HAP-1 (cell line): ENCODE measurements around the gene DUXB.

Experiments used
- DNase-seq, 2 experiments: peaks; one replicate each; pipeline ENCODE4 v3.0.0-alpha.2; 2016 to 2020; ENCODE audit warnings: low spot score in 2 of 2
- H3K27me3 ChIP-seq: fragments of 250-450 bp; sonication (Bioruptor Pico); 2 replicates; pipeline ENCODE4 v1.5.1; 2020; ENCODE audit warnings: low read depth, mild to moderate bottlenecking, moderate library complexity
- H3K36me3 ChIP-seq: fragments of 250-450 bp; sonication (Bioruptor Pico); replicated peaks from 2 replicates; pipeline ENCODE4 v1.5.1; 2020; ENCODE audit warnings: mild to moderate bottlenecking
- H3K4me1 ChIP-seq: fragments of 250-450 bp; sonication (Bioruptor Pico); 2 replicates; pipeline ENCODE4 v1.5.1; 2020; ENCODE audit warnings: mild to moderate bottlenecking
- H3K4me3 ChIP-seq: fragments of 250-450 bp; sonication (Bioruptor Pico); 2 replicates; pipeline ENCODE4 v1.5.1; 2020; ENCODE audit warnings: mild to moderate bottlenecking, moderate library complexity
- H3K9me3 ChIP-seq: fragments of 250-450 bp; sonication (Bioruptor Pico); 2 replicates; pipeline ENCODE4 v1.5.1; 2020; ENCODE audit warnings: mild to moderate bottlenecking, moderate library complexity
- in situ Hi-C: fragments of 300-500 bp; cut with MboI; formaldehyde crosslinking; loops from 3 replicates; pipeline ENCODE4 v1.14.3; 2020; ENCODE audit warnings: low sequenced_read_pairs, inconsistent platforms, mixed read lengths

The DUXB gene

GRCh38 chr16:75647492-75648264 is 53.6 kb downstream of the DUXB start, which contains the start of the genes KARS1 and TERF2IP:
Gene KARS1, minus strand, starts transcription at chr16:75647665. Its CDS starts 26 bp downstream, at chr16:75647639.
Gene TERF2IP, plus strand, starts transcription at chr16:75647773. Its CDS starts 110 bp downstream, at chr16:75647883.
- Histone ChIP-seq H3K4me3 (peak within 1 kb of the TSS; percentile 92), H3K9me3 (no peaks in the 10 kb centered on the region), H3K4me1 (peaks cover 31% of the 10 kb centered on the region), H3K36me3 (peaks cover 45% of the 10 kb centered on the region), H3K27me3 (no peaks in the 10 kb centered on the region)
- DNase-seq = peak; percentile 89 to 94
- in situ Hi-C loops = loop anchor here (25.0 kb wide), 1 partner anchor 1540 kb away; the partner anchor contains the start of genes MON1B and SYCE1L

DNA sequence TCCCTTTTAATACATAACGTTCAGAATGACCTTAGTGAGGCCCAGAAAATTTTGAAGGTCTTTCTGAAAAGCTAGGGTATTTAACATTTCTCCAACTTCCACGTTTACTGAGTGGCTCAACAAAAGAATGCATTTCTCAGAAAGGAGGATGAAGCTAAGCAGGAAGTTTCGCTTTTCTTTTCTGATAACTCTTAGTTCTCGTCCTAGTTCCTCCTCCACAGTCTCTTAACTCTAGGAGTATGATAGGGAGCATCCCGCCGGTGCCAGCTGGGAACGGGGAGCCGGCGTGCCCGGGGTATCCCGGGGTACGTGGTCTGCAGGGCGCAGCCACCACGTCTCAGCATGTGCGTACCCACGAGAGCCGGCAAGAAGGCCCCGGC is 54.2 kb downstream of the DUXB start:
- in situ Hi-C loops = loop anchor here (25.0 kb wide), 1 partner anchor 1540 kb away; the partner anchor contains the start of genes MON1B and SYCE1L

DNA sequence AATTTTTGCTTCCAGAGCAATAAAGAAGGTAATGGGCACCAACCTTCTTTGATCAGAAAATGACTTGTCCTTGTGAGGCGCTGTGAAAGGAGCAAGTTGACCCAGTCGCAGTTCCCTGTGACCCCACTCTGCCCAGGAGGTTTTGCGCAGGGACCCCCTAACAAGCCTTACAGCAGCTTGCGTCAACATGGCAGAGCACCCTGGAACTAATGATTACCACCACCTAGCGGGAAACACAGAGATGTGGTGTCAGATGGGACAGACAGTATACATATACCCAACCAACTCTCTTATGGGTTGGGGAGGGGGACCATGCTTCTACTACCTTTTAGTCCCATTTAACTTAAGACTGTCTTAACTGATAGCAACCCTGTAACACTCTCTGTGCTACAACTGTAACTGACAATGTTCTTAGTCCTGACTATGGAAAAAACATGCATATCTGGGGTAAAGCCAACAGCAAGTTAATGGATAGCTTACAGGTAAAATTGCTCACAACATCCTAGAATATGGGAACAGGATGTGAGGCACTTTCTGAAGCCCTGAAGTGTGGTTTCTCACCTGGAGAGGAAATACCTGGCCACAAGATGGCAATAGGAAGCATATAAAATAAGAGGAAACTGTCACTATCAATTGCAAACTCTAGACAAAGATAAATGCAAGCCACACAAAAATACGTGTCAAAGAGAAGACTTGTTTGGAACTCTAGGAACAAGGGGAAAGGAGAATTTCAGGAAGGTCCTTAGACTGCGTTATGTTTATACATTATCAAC is 56.8 kb downstream of the DUXB start:
- peaks cover 68% of the 10 kb centered on the region for H3K36me3 ChIP-seq
- no peaks in the 10 kb centered on the region for H3K27me3 ChIP-seq
- H3K4me1 ChIP-seq = peaks cover 5% of the 10 kb centered on the region; the same call in 1 of the 2 replicates
- no peaks in the 10 kb centered on the region for H3K9me3 ChIP-seq
- in situ Hi-C loops = loop anchor here (25.0 kb wide), 1 partner anchor 1543 kb away; the partner anchor contains the start of genes MON1B and SYCE1L
- no peak overlapping the region for H3K4me3 ChIP-seq
- no peak for DNase-seq

More for the DNA sequence above, 54.2 kb downstream of the DUXB start:
- H3K4me1 ChIP-seq = peaks cover 28% of the 10 kb centered on the region
- DNase-seq = no peak
- H3K36me3 ChIP-seq = peaks cover 50% of the 10 kb centered on the region
- H3K9me3 ChIP-seq = no peaks in the 10 kb centered on the region
- no peaks in the 10 kb centered on the region for H3K27me3 ChIP-seq
- peak overlapping the region; percentile 92 for H3K4me3 ChIP-seq
